HG02885 (cell line): ENCODE results near the gene HOXA7.

Source experiments
- ATAC-seq: cut with Tn5 transposase; IDR thresholded peaks from one replicate; pipeline ENCODE4 v1.9.1; 2021; ENCODE audit warnings: mild to moderate bottlenecking; ENCODE audit not compliant: unreplicated experiment, poor library complexity

HOXA7 gene

GRCh38 chr7:27149842-27150567, 6.5 kb downstream of the HOXA7 start:
- ATAC-seq: no peak

DNA sequence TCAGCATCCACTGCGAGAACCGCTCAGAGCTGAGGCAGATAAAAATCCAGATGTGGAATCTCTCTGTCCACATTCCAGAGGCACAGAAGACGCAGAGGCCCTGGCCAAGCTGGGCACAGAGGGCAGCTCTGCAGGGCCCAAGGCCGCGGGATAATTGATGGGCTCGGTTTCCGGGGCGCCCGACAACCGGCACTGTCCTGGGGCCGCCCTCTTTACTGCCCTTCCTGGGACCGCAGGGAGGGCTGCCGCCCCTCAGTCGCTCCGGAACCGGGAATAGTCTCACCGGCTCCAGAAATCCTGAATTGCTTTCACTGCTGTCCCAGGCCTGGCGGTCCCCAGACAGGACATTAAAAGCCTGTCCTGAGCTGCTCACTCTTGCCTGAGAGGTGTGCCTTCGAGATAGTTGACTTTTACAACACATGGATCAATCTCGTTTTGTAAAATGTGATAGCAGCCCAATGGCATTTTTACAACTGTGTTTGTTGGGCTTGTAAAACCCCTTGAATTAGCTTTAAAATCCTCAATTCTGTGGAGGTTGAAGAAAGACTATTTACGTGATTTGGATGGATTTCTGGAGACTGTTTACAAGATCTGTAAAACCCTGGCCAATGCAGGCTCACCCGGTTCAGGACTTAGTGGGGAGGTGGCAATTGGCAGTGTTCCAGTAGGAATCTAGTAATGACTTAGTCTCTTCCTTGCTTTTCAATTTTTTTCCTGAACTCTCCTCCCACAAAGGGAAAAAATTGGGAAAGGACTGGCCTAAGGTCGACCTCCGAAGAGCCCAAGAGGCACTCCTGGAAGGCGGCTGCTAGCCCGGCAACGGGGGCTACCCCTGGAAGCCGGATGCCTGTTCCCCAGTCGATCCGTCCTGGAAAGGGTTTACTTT, 7.5 kb downstream of the HOXA7 start:
- no peak for ATAC-seq

- no peak for ATAC-seq
Observed at GRCh38 chr7:27148031-27148755, 8.3 kb downstream of the HOXA7 start.

DNA sequence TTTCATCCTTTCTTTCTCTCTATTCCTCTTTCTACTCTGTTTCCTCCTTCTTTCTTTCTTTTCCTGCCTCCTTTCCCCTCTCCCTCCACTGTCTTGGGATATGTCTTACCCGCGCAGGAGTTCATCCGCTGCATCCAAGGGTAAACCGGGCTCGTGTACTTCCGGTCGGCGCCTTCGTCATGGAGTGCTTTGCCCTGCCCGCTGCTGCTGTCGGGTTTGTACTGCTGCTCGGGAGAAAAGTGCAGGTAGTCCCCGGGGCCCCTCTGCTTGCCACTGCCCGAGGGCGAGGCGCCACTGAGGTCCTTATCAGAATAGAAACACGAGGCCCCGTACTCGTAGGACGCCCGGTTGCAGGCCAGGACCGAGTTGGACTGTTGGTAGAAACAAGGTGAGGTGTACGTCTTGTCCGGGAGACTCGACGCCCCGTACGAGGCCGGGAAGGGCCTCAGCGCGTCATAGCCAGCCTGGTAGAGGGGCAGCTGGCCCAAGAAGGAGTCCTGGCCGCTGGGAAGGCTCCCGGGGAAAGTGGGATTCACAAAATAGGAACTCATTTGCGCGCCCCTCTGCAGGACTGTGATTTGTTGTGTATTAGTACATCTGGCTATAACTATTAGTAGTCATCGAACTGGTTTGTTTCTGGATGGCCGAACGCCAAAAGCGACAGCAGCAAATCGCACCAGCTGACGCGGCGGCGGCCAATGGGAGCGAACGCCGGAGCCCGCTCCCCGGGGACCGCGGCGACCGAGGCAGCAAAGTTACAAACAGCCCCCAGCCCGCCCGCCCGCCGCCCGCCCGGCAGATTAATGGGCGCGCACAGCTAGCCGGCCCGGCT, 9.1 kb downstream of the HOXA7 start, which contains the start of gene HOXA6:
TSS of gene HOXA6 (minus strand) at position 576 of the 832 bp plus-strand sequence. CDS start at position 551, 25 bp downstream.
- no peak for ATAC-seq

DNA sequence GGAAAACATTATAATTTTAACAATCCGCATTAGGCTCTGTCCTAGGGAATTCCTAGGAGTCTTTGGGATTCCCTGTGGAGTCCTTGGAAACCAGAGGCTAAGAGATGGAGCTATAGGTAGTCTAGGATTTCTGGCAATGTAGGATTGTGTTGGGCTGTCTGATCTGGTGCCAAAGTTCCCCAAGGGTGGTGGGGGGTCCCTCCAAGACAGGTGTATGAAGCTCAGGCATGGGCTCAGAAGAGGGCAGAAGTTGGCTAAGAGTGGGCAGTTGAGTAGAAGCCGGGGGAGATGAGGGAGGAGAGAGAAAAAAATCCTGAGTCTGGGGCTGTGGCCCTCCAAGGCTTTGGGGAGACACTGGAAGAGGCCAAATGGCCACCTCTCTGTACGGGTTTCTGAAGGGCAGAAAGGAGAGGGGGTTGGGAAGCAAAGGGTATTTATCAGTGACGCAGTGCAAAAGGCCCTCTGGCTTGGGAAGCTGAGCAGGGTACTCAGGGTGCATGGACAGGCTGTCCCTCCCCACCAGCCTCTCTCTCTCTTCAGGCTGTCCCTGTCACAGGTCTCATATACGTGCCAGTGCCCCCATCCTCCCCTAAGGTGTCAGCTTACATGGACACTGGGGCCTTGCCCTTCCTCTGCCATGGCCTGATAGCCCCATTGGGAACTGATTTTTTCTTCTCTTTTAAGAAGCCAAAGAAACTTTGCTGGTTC, 9.8 kb downstream of the HOXA7 start:
- no peak for ATAC-seq

- no peak for ATAC-seq
Observed at GRCh38 chr7:27145914-27146412, 10.5 kb downstream of the HOXA7 start.

- no peak for ATAC-seq
Observed at GRCh38 chr7:27145165-27145913, 11.1 kb downstream of the HOXA7 start.

DNA sequence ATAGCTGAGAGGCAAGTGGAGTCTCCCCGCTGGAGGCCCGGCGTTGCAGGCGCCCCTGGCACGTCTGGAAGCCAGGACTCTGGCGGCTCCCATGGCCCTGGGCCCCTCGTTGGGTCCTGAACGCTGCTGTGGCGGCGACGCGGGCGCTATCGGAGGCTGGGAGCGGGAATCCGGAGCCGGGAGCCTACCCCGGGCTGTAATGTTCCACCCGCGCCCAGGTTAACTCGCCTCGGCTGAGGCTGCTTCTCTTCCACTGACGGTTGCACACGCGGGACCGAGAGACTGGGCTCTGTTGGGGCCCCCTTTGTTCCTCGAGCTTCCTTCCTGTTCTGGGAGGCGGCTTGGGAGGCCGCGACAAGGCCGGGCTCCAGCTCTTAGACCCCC, 11.7 kb downstream of the HOXA7 start:
- no peak for ATAC-seq

GRCh38 chr7:27143950-27144780, 12.3 kb downstream of the HOXA7 start:
- no peak for ATAC-seq

GRCh38 chr7:27143023-27143949, 13.2 kb downstream of the HOXA7 start, which contains the start of gene HOXA5:
HOXA5 (minus strand) TSS chr7:27143681; CDS start chr7:27143607, 74 bp downstream.
- no peak for ATAC-seq

GRCh38 chr7:27142580-27143022, 13.9 kb downstream of the HOXA7 start:
- ATAC-seq: no peak

GRCh38 chr7:27141923-27142579, 14.4 kb downstream of the HOXA7 start:
- ATAC-seq: no peak

GRCh38 chr7:27141137-27141922, 15.1 kb downstream of the HOXA7 start:
- ATAC-seq: no peak

DNA sequence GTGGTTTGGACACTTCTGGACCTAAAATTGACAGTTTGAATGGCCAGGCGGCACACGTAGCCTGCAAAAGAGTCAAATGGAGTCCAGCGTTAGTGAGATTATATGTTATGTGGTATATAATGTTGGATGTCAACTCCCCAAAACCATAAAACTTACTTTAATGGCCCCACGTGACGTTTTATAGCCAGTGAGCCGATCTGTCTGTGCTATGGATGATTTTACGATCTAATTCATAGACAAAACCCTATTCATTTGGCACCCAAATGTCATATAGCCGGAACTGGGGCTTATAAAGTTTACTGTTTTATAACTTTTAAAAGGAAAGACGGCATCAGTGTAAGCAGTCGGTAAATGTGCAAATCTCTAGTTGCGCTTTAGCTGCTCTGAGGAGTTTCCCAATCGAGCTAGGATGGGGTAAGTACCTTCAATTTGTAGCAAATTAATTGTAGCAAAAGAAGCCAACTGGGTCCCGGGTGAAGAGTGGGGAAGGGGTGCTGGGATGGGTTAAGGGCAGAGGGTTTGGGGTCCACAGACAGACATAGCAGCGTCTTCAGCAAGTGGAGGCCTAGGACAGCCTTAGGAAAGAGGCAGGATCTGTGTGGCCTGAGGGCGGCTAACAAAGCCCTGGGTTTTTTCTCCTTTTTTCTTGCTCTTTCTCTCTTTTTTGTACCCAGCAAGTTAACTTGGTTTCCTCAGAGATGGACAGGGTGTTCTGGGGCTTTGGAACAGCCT, 16.2 kb downstream of the HOXA7 start:
- ATAC-seq: no peak
